Stimulated activated CD4-positive, alpha-beta T cell treated with anti-CD3 and anti-CD28 coated beads, Interleukin-15, amount 100 ng/mL, for 24 hours (primary cell): ENCODE data around the gene STMN3.

Source experiments
- DNase-seq: peaks from one replicate; pipeline ENCODE4 v3.0.0-alpha.2; 2020

Gene STMN3

GRCh38 chr20:63653041-63653973 lies at the start of gene STMN3:
Gene STMN3, minus strand, starts transcription at chr20:63653424. Its CDS starts 79 bp downstream, at chr20:63653345.
- peak; percentile 82 for DNase-seq

DNA sequence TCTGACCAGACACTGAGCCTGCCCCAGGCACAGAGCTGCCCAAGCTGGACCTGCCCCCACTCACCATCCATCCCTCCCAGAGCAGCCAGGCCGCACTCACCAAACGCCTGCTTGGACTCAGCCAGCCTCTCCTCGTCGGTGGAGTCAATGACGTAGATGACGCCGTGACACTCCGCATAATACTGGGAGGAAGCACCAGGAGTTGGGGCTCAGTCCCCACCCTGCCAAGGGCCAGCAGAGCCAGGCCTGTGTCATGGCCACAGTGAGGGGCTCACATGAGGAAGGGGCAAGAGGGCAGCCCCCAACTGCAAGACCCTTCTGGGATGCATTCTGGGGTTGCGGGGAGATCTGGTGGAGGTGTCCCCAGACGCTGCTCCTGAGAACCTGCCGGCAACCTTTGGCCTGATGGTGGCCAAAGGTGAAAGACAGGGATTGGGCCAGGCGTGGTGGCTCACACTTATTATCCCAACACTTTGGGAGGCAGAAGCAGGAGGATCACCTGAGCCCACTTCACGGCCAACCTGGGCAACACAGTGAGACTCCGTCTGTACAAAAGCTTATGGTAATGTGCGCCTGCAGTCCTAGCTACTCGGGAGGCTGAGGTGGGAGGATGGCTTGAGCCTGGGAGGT lies 48.9 kb upstream of the STMN3 start:
- DNase-seq: no peak

- no peak for DNase-seq
These were observed 48.3 kb upstream of the STMN3 start for GRCh38 chr20:63701329-63702035.

- DNase-seq: no peak
These were observed 47.8 kb upstream of the STMN3 start for GRCh38 chr20:63701051-63701328.

DNA sequence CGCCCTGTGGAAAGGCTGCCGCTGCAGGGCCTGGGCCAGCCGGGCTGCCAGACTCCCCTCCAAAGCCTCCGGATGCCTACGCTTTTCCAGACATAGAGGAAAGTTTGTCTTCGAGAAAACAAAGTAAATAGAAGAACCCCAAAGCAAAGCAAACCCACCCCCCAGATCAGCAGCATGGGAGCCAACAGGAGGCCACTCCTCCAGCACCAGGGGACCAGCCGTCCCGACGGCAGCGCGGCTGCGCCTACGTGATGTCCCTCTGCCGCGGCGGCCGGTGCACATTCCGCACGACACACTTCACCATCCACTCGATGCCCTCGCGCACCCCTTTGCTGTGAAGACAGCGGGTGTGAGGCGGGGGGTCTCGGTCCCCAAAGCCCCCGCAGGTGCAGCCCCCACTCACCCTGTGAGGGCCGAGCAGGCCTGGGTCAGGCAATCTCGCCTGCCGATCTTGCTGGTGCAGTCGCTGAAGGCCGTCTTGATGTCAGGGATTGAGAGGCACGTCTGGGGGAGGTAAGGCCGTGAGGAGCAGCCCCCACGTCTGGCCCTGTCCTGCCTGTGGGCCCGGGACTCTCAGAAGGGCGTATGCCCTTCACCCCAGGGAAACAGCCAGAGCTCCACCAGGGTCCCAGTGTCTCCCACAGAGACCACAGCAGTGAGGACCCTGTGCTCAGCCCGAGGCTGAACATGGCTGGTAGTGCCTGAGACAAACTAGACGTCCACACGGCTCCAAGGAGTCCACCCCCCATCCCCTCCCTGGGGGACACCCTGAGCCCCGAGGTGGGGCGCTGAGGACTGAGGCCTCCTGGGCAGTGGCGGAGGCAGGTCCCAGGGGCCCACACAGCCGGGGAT lies 47.2 kb upstream of the STMN3 start:
- DNase-seq: no peak

DNA sequence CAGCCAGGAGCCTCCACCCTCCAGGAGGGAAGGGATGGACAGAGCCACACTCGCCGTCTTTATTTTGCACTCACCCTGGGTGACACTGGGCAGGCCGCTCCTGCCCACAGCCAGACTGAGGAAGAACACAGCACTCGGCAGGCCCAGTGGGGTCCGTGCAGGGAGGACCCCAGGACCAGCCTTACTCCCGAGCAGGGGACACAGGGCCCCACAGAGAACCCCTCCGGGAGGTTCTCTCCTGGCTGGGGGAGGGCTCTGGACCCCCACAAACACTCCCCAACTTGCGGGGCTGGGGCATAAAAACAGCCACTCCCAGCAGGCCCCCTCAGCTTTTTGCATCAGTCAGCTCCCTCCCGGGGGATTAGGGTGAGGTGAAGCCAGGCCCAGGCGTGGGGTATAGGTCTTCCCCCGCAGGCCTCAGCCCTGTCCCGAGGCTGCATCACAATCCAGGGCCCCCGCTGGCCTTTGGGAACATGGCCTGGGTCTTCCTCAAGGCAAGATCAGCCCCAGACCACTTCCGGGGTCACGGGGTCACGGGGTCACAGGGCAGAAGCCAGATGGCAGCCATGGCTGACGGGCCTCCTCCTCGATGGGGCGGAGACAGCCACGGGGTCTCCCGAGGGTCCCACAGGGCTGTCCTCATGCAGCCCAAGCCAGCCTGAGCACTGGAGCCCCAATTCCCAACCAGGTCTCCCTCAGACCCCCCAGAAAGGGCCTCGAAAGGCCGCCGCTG lies 46.4 kb upstream of the STMN3 start:
- DNase-seq: no peak

DNA sequence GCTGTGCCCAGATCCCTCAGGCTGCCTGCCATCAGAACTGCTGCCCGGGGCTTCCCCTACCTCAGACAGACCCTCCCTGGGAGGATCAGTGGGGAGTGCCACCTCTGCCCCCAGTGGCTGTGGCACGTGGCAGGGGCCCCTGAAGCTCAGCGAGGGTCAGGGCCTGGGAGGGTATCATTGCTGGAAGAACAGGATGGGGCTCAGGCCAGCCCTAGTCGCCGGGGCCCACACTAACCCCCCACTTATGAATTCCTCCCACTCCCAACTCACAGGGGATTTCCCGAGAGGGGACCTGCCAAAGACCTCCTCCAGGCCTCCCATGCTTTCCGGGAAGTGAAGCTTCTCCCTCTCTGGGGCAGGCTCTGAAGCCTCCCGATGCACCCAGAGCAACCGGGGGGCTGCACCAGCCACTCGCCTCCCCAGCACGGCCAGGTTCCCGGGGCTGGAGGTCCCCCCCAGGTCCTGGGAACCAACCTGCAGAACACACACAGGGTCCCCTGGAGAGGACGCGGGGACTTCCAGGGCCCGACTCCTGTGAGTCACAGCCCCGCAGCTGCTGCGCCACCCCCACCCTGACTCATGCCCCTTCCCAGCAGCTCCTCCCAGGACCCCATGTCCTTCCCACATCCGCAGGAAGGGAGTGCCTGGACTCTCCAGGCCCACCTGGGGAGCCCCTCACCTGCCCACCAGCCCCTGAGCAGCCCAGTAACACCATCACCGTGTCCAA lies 45.7 kb upstream of the STMN3 start:
- DNase-seq: peak; percentile 75

GRCh38 chr20:63697868-63698545 lies 44.8 kb upstream of the STMN3 start:
- DNase-seq: no peak

GRCh38 chr20:63697357-63697867 lies 44.2 kb upstream of the STMN3 start:
- no peak for DNase-seq

GRCh38 chr20:63696628-63697356 lies 43.6 kb upstream of the STMN3 start, which contains the start of gene TNFRSF6B:
Gene TNFRSF6B, plus strand, starts transcription at chr20:63696652. Its CDS starts 116 bp downstream, at chr20:63696768.
- DNase-seq: peak; percentile 53

DNA sequence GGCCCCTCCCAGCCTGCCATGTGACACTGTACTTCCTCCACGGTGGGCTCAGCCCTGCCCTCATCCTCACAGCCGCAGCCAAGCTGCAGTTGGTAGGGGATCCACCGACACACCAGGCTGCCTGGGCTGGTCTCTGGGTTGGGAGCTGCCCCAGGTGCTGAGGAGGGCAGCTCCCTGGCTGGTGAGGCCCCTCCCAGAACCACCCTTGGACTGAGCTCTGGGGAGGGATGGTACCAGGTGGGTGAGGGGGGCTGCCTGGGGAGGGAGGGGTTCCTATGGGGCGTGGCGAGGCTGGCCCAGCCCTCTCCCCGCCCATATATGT lies 43.0 kb upstream of the STMN3 start:
- DNase-seq: peak; percentile 45

DNA sequence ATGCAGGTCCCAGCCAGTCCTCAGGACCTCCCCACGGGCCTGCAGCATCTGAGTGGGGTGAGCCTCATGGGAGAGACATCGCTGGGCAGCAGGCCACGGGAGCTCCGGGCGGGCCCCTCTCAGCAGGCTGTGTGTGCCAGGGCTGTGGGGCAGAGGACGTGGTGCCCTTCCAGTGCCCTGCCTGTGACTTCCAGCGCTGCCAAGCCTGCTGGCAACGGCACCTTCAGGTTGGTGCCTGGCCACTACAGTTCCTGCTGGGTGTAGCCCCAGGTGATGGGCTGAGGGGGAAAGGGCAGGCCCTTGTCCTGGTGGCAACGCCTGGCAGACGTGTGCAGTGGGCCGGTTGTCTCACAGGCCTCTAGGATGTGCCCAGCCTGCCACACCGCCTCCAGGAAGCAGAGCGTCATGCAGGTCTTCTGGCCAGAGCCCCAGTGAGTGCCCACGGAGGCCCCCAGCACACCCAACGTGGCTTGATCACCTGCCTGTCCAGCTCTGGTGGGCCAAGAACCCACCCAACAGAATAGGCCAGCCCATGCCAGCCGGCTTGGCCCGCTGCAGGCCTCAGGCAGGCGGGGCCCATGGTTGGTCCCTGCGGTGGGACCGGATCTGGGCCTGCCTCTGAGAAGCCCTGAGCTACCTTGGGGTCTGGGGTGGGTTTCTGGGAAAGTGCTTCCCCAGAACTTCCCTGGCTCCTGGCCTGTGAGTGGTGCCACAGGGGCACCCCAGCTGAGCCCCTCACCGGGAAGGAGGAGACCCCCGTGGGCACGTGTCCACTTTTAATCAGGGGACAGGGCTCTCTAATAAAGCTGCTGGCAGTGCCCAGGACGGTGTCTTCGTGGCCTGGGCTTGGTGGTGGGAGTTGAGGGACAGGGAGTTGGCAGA lies 42.4 kb upstream of the STMN3 start:
- DNase-seq: no peak

DNA sequence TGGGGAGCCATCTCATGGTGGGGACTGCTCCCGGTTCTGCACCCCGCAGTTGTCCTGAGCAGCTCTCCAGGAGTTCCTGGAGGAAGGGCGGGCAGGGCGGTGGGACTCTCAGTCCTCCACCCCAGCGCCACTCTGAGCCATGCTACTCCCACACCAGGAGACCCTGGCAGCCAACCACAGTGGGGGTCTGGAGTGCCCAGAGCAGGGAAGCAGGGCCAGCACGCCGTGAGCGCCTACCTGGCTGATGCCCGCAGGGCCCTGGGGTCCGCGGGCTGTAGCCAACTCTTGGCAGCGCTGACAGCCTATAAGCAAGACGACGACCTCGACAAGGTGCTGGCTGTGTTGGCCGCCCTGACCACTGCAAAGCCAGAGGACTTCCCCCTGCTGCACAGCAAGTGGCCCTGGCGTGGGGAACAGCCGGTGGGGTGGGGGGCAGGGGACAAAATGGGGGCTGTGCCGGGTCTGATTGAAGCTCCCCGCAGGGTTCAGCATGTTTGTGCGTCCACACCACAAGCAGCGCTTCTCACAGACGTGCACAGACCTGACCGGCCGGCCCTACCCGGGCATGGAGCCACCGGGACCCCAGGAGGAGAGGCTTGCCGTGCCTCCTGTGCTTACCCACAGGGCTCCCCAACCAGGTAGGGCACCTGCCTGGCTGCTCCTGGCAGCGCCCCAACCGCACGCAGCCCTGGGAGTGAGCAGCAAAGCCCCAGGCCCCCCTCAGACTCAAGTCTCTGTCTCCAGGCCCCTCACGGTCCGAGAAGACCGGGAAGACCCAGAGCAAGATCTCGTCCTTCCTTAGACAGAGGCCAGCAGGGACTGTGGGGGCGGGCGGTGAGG lies 41.6 kb upstream of the STMN3 start:
- DNase-seq: no peak

DNA sequence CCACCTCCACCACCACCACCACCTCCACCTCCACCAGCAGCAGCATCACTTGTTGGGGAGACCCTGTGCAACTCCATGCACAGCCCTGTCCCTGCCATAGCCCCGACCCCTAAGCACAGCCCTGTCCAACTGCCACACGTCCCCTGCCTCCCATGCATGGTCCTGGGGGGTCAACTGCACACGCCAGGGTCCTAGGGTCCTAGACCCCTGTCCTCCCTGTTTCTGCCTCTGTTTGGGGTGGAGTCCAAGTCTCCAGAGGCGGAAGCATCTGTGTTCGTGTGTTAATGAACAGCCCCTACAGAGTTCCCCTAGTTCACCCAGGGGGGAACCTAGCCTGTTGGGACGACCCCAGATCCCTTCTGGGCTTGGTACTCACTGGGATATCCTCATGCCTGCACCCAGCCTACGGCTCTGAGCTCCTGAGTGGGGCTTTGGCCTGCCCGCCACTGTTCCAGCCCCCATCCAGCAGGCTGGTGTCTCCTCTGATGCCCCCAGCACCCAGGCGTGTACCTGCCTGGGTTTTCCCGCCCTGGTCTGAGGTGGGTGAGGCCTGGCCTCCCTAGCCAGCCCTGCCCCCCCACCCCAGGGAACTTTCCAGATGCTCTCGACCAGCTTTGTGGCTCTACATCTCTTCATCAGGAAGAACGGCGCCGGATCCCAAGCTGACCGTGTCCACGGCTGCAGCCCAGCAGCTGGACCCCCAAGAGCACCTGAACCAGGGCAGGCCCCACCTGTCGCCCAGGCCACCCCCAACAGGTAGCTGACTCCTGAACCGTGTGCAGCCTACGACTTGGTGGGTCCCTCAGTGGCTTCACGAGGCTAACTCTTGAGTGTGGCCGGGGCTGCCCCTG lies 40.7 kb upstream of the STMN3 start:
- no peak for DNase-seq

GRCh38 chr20:63693083-63693732 lies 40.0 kb upstream of the STMN3 start:
- DNase-seq: no peak

GRCh38 chr20:63692436-63693082 lies 39.3 kb upstream of the STMN3 start:
- DNase-seq: no peak
